ENCODE data around the gene NME3. TPM values are rescaled to one million over a fixed set of nuclear protein-coding genes. Genes with fewer than 3 reads are reported as not detected.
A peak's percentile ranks its signal among the peaks of the same experiment; 100 is the strongest.

Gene NME3
- total and polyA plus RNA-seq, 8 donors, result 27.4 to 297 (median 33.1) TPM

DNA sequence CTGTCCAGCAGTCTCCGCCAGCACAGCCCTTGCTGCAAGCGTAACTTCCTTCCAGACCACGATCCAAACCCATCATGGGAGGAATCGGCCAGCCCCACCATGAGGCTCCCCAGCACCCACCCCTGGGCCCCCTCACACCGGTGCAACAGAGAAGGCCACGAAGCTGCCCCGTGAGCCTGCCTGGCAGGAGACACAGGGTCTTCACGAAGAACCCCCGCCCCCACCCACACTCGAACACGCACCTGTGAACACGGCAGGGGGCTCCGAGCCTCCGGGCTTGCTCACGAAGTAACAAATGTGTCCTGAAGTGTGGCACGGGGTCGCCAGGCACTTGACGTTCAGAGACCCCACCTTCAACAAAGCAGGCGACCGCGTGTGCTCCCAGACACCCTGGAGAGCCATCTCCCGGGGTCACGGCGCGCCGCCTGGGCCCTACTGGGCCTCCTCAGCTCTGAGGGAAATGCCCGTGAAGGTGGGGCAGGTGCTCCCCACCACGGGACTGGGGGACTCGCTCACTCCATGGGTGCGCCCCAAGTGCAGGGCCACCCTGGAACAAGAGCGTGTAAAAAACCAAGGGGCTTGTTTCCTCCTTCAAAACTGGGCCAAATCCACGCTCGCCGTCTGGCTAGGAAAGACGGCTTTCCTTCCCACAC, 47.7 kb upstream of the NME3 start:
- intact Hi-C loops (cut with DNase I), result no loop called here
- Histone ChIP-seq H3K4me1 (no peaks in the 10 kb centered on the region), H3K9me3 (no peaks in the 10 kb centered on the region), H3K36me3 (peaks cover 3 to 38% (median 14%) of the 10 kb centered on the region in 3 donors), H3K27me3 (no peaks in the 10 kb centered on the region), H3K27ac (no peak overlapping the region), H3K4me3 (no peak overlapping the region)
- TF ChIP-seq CTCF (IDR thresholded peaks at IDR 0.05), result no peak
- peak in 1 of 6 donors; percentile 73 for DNase-seq
- 94 to 95% methylated on average over 35 of the region's 35 CpGs for WGBS, 2 donors
- FAIRE-seq, result no peak
- no peak for ATAC-seq

DNA sequence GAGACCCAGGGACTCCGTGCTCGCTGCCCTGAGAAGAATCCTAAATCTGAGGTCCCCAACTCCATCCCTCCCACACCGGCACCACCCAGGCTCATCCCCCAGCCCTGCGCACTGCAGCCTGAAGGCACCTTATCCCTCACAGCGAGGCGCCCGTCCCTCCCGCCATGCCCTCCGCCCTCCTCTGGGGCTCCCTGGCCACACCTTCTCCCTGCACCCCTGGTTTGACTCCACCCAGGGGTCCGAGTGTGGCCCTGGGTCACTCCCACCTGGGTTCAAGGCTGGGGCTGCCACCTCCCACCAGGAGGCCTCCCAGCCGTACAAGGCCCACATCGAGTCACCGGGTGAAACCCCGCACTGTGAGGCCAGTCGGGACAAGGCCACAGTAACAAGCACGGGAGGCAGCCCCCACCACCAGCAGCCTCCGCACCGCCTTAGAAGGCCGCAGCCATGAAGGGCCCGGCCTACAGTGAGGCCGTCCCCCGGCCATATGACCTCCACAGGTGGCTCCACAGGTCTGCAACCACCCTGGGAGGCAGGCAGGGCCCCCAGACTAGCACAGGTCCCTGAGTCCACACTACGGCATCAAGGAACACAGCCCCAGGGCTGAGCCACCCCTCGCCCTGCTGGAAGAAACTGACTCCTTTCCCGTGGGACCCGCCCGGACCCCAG, 47.0 kb upstream of the NME3 start:
- ATAC-seq (no peak), DNase-seq (no peak), FAIRE-seq (no peak)
- Histone ChIP-seq H3K4me3 (no peak overlapping the region), H3K27ac (no peak overlapping the region), H3K27me3 (no peaks in the 10 kb centered on the region), H3K4me1 (no peaks in the 10 kb centered on the region), H3K9me3 (no peaks in the 10 kb centered on the region), H3K36me3 (peaks cover 3 to 38% (median 18%) of the 10 kb centered on the region in 3 donors)
- no peak for TF ChIP-seq CTCF (IDR thresholded peaks at IDR 0.05)
- intact Hi-C loops (cut with DNase I), result no loop called here
- WGBS, 2 donors, result 94 to 95% methylated on average over 23 to 27 of the region's 27 CpGs

DNA sequence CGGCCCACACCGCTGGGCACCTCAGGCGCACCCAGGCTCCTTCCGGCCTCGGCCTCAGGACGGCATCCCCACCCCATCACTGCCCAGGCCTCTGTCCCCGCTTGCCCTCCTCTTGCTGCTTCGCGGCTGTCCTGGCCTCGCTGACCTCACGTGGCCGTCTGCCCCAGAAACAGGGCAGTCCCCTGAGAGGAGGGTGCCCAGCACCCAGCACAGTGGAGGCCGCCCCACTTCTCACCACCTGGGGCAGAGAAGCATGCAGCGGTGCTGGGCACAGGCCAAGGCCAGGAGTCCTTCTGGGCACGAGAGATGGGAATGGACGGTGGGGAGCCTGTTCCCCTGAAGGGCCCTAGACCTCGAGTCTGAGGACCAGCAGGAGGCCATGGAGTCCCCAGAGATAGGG, 46.4 kb upstream of the NME3 start:
- DNase-seq (peak in 2 of 6 donors; percentile 51 to 78), FAIRE-seq (no peak), ATAC-seq (no peak)
- H3K27ac ChIP-seq, result no peak overlapping the region
- no peaks in the 10 kb centered on the region for H3K4me1 ChIP-seq
- no peaks in the 10 kb centered on the region for H3K9me3 ChIP-seq
- H3K4me3 ChIP-seq, result no peak overlapping the region
- 90 to 91% methylated on average over 17 of the region's 17 CpGs for WGBS, 2 donors
- no peaks in the 10 kb centered on the region for H3K27me3 ChIP-seq
- intact Hi-C loops (cut with DNase I), result no loop called here
- peaks cover 3 to 37% (median 18%) of the 10 kb centered on the region in 3 donors for H3K36me3 ChIP-seq
- no peak for TF ChIP-seq CTCF (IDR thresholded peaks at IDR 0.05)

DNA sequence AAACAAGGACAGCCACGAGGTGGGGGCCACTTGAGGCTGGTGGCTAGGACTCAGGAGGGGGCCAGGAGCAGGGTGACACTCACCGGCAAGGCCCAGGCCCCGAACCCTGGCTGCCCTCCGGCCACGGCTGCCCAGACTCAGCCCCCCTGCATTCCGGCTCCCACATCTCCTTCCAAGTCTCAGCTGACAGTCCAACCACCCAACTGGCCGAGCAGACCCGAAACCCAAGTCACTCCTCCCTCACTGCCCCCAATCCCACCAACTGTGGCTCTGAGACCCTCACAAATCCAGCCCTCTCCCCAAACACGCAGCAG, 45.9 kb upstream of the NME3 start:
- Histone ChIP-seq H3K9me3 (no peaks in the 10 kb centered on the region), H3K27ac (no peak overlapping the region), H3K4me1 (no peaks in the 10 kb centered on the region), H3K27me3 (no peaks in the 10 kb centered on the region), H3K36me3 (peaks cover 3 to 32% (median 17%) of the 10 kb centered on the region in 3 donors), H3K4me3 (no peak overlapping the region)
- DNase-seq (no peak), FAIRE-seq (no peak), ATAC-seq (no peak)
- intact Hi-C loops (cut with DNase I), result no loop called here
- TF ChIP-seq CTCF (IDR thresholded peaks at IDR 0.05), result no peak
- WGBS, 2 donors, result 92 to 95% methylated on average over 9 of the region's 9 CpGs
